Psoas muscle (tissue), 8 donors: Measurements from ENCODE around the gene CLEC7A. TPM values are rescaled to one million over a fixed set of nuclear protein-coding genes. Genes with fewer than 3 reads are reported as not detected.

Experiments used
- ATAC-seq, 4 donors: fragments of 200-7000 bp; cut with Tn5 transposase; one replicate each; pipeline ENCODE4 v1.9.1; 2020; ENCODE audit warnings: moderate library complexity in 3 of 4, mild to moderate bottlenecking in 2 of 4
- DNase-seq, 2 donors: peaks; one replicate each; pipeline ENCODE4 v3.0.0-alpha.2; 2020
- H3K27ac ChIP-seq: fragments of 200-600 bp; one replicate; pipeline ENCODE4 v1.8.0; 2022
- H3K27me3 ChIP-seq, 3 donors: fragments of 200-600 bp in 1 of 3; one replicate each; pipeline versions ENCODE4 v1.6.1 to v1.8.0; 2013 to 2022; ENCODE audit warnings: low read length in 2 of 3, mild to moderate bottlenecking in 2 of 3, moderate library complexity in 1 of 3; ENCODE audit not compliant: insufficient read depth in 3 of 3
- H3K36me3 ChIP-seq, 2 donors: fragments of 200-600 bp in 1 of 2; one replicate each; pipeline versions ENCODE4 v1.6.1 to v1.8.0; 2013 to 2022; ENCODE audit warnings: low read depth in 1 of 2, mild to moderate bottlenecking in 1 of 2, moderate library complexity in 1 of 2; ENCODE audit not compliant: insufficient read depth in 1 of 2
- H3K4me1 ChIP-seq: fragments of 200-600 bp; one replicate; pipeline ENCODE4 v1.8.0; 2022
- H3K4me3 ChIP-seq: fragments of 200-600 bp; one replicate; pipeline ENCODE4 v1.8.0; 2022; ENCODE audit warnings: mild to moderate bottlenecking
- H3K9me3 ChIP-seq: fragments of 200-600 bp; one replicate; pipeline ENCODE4 v1.8.0; 2022
- WGBS, 3 donors: extraction: QIAGEN DNeasy Blood & Tissue Kit; methylation state at CpG; one replicate each; pipeline versions ENCODE4 v1.1.6 to v1.1.7; 2013; 5-methylcytosine and 5-hydroxymethylcytosine counted together
- intact Hi-C, 2 donors: fragments of 100-400 bp; cut with DNase I; formaldehyde crosslinking; loops; one replicate each; pipeline versions ENCODE4 v1.11.0 to v1.14.2; 2022
- polyA plus RNA-seq, 3 donors: library from polyadenylated mRNA; stranded (reverse); fragments of 200-250 nt; gene quantifications; one replicate each; pipeline ENCODE4 v1.2.3, GENCODE V29; 2013
- total RNA-seq, 4 donors: library from RNA; stranded (reverse); fragmentation: NEBNext Ultra II Directional in 2 of 4; extraction: Animal tissue kit (Norgen Biotek cat#: 25700) in 2 of 4; gene quantifications; one replicate each; pipeline versions ENCODE4 v1.2.1 to v1.2.4, GENCODE V29; 2021 to 2023
- TF ChIP-seq, protein P1 (sequence below): fragments of 200-600 bp; IDR thresholded peaks from one replicate; pipeline ENCODE4 v1.8.0; 2022; ENCODE audit warnings: antibody characterized with exemption
- donor health status: healthy with polysubstance abuse.
- donor health status: DM: no; HTN: no; CAD: no; lungs with moderate emphysema.
- donor health status: Bipolar disorder and iron deficiency.
- donor health status: healthy.
- donor health status: DM: yes; HTN: yes; CAD: no.
- donor health status: DM: no; HTN: no; CAD: no.
- donor health status: DM: no; HTN: no; CAD: no.
- donor health status: DM: yes; HTN: yes; CAD: no.

The CLEC7A gene
- total and polyA plus RNA-seq, 7 donors: 0.27 to 3.0 (median 1.1) TPM

GRCh38 chr12:10151621-10152020 lies 21.6 kb upstream of the CLEC7A start:
- intact Hi-C loops: loop anchor here (2.0 to 10.0 kb wide), 2 partner anchors 39 to 413 kb away; no protein-coding TSS in a partner anchor
- Histone ChIP-seq H3K36me3 (no peaks in the 10 kb centered on the region), H3K27ac (no peak overlapping the region), H3K4me1 (no peaks in the 10 kb centered on the region), H3K4me3 (no peak overlapping the region), H3K27me3 (no peaks in the 10 kb centered on the region), H3K9me3 (no peaks in the 10 kb centered on the region)
- WGBS, 3 donors: 68 to 70% (median 68%) methylated on average over 2 of the region's 2 CpGs
- TF ChIP-seq, protein P1, sequence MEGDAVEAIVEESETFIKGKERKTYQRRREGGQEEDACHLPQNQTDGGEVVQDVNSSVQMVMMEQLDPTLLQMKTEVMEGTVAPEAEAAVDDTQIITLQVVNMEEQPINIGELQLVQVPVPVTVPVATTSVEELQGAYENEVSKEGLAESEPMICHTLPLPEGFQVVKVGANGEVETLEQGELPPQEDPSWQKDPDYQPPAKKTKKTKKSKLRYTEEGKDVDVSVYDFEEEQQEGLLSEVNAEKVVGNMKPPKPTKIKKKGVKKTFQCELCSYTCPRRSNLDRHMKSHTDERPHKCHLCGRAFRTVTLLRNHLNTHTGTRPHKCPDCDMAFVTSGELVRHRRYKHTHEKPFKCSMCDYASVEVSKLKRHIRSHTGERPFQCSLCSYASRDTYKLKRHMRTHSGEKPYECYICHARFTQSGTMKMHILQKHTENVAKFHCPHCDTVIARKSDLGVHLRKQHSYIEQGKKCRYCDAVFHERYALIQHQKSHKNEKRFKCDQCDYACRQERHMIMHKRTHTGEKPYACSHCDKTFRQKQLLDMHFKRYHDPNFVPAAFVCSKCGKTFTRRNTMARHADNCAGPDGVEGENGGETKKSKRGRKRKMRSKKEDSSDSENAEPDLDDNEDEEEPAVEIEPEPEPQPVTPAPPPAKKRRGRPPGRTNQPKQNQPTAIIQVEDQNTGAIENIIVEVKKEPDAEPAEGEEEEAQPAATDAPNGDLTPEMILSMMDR: no peak
- DNase-seq (no peak), ATAC-seq (no peak)

- Histone ChIP-seq H3K9me3 (no peaks in the 10 kb centered on the region), H3K27me3 (no peaks in the 10 kb centered on the region), H3K4me1 (no peaks in the 10 kb centered on the region), H3K27ac (no peak overlapping the region), H3K4me3 (no peak overlapping the region), H3K36me3 (no peaks in the 10 kb centered on the region)
- intact Hi-C loops: no loop called here
- WGBS, 3 donors: 83 to 92% (median 88%) methylated on average over 5 of the region's 5 CpGs
- no peak for ATAC-seq
- TF ChIP-seq, protein P1: no peak
- DNase-seq: no peak
These were observed 17.9 kb upstream of the CLEC7A start for GRCh38 chr12:10147714-10148403.

GRCh38 chr12:10142976-10143589 lies 13.1 kb upstream of the CLEC7A start:
- WGBS, 3 donors: 0 to 39% (median 0%) methylated on average over 1 of the region's 1 CpG
- intact Hi-C loops: loop anchor here in 1 of 2 donors (5.0 kb wide), 1 partner anchor 111 kb away; the partner anchor contains the start of gene CLEC9A
- H3K4me3 ChIP-seq: no peak overlapping the region
- TF ChIP-seq, protein P1: no peak
- no peaks in the 10 kb centered on the region for H3K36me3 ChIP-seq
- no peaks in the 10 kb centered on the region for H3K9me3 ChIP-seq
- H3K27ac ChIP-seq: no peak overlapping the region
- no peak for DNase-seq
- peak; percentile 37 to 68 (median 62) for ATAC-seq
- no peaks in the 10 kb centered on the region for H3K4me1 ChIP-seq
- no peaks in the 10 kb centered on the region for H3K27me3 ChIP-seq

- intact Hi-C loops: loop anchor here in 1 of 2 donors (5.0 kb wide), 1 partner anchor 108 kb away; the partner anchor contains the start of gene CLEC9A
- no peak for DNase-seq
- WGBS, 3 donors: 8 to 18% (median 16%) methylated on average over 2 of the region's 2 CpGs
These were observed 10.0 kb upstream of the CLEC7A start for GRCh38 chr12:10140001-10140400.

More at GRCh38 chr12:10140001-10140400, 10.0 kb upstream of the CLEC7A start:
- no peak overlapping the region for H3K27ac ChIP-seq
- no peaks in the 10 kb centered on the region for H3K36me3 ChIP-seq
- H3K4me1 ChIP-seq: no peaks in the 10 kb centered on the region
- H3K4me3 ChIP-seq: no peak overlapping the region
- peaks cover 0 to 2% (median 0%) of the 10 kb centered on the region in 3 donors for H3K27me3 ChIP-seq
- no peak for ATAC-seq
- no peaks in the 10 kb centered on the region for H3K9me3 ChIP-seq
- TF ChIP-seq, protein P1: peak; percentile 45
